ENCODE results near the gene PDZD4.
A peak's percentile ranks its signal among the peaks of the same experiment; 100 is the strongest.

The PDZD4 gene

GRCh38 chrX:153875391-153876111, 45.2 kb upstream of the PDZD4 start:
- ChIA-PET POLR2A (ENCODE audit: low non-redundant PET) (no interaction called here), CTCF (no interaction called here)
- peak; percentile 51 for DNase-seq (ENCODE audit: low spot score)
- TF ChIP-seq CTCF (conservative IDR thresholded peaks at IDR 0.05; ENCODE audit: low read depth) = no peak
- no peak overlapping the region for H3K27ac ChIP-seq

- DNase-seq (ENCODE audit: low spot score) = no peak
- no peak overlapping the region for H3K27ac ChIP-seq
- no peak for TF ChIP-seq CTCF (conservative IDR thresholded peaks at IDR 0.05; ENCODE audit: low read depth)
- ChIA-PET CTCF (no interaction called here), POLR2A (ENCODE audit: low non-redundant PET) (no interaction called here)
Observed at GRCh38 chrX:153874366-153875125, 44.2 kb upstream of the PDZD4 start.

GRCh38 chrX:153874085-153874365, 43.7 kb upstream of the PDZD4 start:
- no peak for TF ChIP-seq CTCF (conservative IDR thresholded peaks at IDR 0.05; ENCODE audit: low read depth)
- no peak for DNase-seq (ENCODE audit: low spot score)
- POLR2A ChIA-PET (ENCODE audit: low non-redundant PET) = no interaction called here
- CTCF ChIA-PET = interaction anchor here (0.6 kb wide), 1 partner anchor 281 kb away, joined by 3 read pairs; no protein-coding TSS in a partner anchor
- H3K27ac ChIP-seq = no peak overlapping the region

- no peak for TF ChIP-seq CTCF (conservative IDR thresholded peaks at IDR 0.05; ENCODE audit: low read depth)
- no peak overlapping the region for H3K27ac ChIP-seq
- no peak for DNase-seq (ENCODE audit: low spot score)
- CTCF ChIA-PET = interaction anchor here (0.6 kb wide), 1 partner anchor 281 kb away, joined by 3 read pairs; no protein-coding TSS in a partner anchor
- POLR2A ChIA-PET (ENCODE audit: low non-redundant PET) = no interaction called here
Observed at GRCh38 chrX:153873282-153874084, 43.1 kb upstream of the PDZD4 start.

GRCh38 chrX:153871946-153872878, 41.9 kb upstream of the PDZD4 start:
- TF ChIP-seq CTCF (conservative IDR thresholded peaks at IDR 0.05; ENCODE audit: low read depth) = no peak
- no peak overlapping the region for H3K27ac ChIP-seq
- ChIA-PET POLR2A (ENCODE audit: low non-redundant PET) (no interaction called here), CTCF (no interaction called here)
- no peak for DNase-seq (ENCODE audit: low spot score)

Measured in RWPE1 (cell line).